T-helper 2 cell (primary cell): Measurements from ENCODE around the gene FADS3.
A peak's percentile ranks its signal among the peaks of the same experiment; 100 is the strongest.

Experiments
- DNase-seq, 5 experiments: peaks; one replicate each; pipeline versions ENCODE4 v3.0.0 to v3.0.0-alpha.2; 2012 to 2022

Gene FADS3

DNA sequence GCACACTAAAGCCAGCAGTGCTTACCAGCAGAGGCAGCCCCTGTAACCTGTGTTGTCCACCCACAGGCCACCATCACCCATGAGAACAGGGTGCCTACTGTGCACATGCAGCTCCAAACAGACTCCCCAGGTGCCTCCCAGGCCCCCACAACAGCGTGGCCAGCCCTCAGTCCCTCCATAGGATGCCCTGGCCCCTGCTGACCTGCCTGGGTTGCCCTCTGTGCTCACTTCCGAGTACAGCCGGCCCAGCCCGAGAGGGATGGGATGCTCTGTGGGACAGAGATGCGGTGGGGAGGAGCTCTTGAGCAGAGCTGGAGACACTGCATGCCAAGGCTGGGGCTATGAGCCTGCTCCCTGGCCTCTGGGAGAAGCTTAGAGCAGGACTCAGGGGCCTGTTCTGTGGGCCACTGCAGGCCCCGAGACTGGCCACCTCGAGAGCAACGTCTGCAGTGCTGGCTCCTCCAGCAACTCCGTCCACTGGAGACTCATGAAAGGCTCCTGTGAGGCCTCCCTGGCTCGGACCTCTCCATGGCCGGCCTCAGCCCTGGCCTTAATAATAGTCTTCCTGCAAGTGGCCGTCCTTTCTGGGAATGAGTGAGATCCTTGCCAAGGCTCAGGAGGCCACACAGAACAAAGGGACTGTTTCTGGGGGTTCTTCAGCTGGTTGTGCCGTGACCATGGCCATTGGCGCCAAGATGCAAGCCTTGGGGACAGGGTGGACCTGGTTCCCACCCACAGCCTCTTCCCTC lies 36.2 kb downstream of the FADS3 start:
- DNase-seq = no peak

GRCh38 chr11:61854206-61854895 lies 37.0 kb downstream of the FADS3 start:
- DNase-seq = no peak

DNA sequence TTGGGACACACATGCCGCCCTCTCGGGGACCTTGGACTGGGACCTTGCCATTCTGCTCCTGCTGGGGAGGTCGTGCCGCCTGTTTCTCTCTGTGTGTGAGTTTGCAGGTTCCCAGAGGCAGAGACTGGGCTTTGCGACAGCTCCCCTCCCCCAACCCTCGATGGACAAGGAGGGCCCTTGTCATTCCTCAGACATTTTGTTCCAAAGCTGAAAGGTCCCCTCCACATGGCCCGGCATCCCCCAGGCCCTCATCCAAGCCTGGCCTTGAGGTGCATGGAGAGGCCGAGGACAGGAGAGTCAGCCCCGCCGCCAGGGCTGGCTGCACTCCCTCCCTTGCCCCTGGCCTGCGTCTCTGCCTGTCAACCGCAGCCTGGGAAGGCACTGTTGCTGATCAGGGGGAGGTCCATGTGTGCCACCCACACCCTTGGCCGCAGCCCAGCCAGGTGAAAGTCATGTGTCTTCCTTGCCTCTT lies 37.6 kb downstream of the FADS3 start:
- no peak for DNase-seq

DNA sequence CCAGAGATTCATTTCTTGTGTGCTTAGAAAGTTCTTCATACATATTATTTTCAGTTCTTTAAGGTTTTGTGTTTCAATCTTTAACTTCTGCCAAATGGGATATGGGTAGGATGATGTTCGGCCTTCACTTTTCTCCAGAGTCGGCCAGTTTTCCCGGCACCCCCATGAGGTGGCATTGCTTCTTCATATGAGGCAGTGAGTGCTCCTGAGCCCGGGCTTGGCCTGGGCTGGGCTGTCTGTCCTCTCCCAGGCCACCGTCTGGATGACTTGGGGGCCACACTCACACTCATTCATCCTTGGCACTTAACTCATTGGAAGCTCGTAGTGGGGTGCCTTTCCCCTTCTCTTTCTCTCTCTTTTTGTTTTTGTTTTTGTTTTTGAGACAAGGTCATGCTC lies 39.4 kb downstream of the FADS3 start:
- DNase-seq = no peak

- DNase-seq = no peak
These were observed 40.0 kb downstream of the FADS3 start for GRCh38 chr11:61851113-61851899.

- DNase-seq = no peak
These were observed 40.7 kb downstream of the FADS3 start for GRCh38 chr11:61850687-61851086.

GRCh38 chr11:61848631-61849030 lies 42.7 kb downstream of the FADS3 start:
- no peak for DNase-seq

GRCh38 chr11:61847914-61848581 lies 43.3 kb downstream of the FADS3 start:
- no peak for DNase-seq

DNA sequence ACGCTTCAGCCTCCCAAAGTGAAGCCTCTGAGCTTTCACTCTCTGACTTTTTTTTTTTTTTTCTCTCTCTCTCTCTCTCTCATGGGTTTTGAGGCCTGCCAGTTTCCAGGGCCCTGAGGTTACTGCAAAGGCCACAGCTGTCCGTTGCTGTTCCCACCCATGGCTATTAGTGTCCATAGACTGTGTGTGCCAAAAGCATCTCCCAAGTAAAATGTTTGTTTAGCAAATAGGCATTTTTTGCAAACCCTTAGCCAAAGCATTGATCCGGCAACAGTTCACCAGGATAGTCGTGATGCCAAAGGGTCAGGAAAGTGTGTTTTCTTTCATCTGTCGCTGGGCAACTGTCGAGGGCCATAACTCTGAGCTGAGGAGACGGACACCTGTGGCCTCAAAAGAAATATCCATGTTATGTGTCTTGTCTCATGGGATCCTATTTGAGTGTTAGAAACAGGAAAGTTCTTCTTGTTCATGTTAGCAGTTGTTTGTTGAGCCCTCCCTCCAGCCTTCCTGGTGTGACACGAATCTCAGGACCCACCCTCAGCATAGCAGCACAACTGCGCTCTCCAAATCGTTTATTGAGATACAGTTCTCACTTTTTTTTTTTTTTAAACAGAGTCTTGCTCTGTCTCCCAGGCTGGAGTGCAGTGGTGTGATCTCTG lies 44.9 kb downstream of the FADS3 start:
- DNase-seq = no peak

- DNase-seq = no peak
These were observed 46.3 kb downstream of the FADS3 start for GRCh38 chr11:61844909-61845565.

- DNase-seq = no peak
These were observed 48.9 kb downstream of the FADS3 start for GRCh38 chr11:61842528-61842820.

GRCh38 chr11:61841636-61842527 lies 49.5 kb downstream of the FADS3 start:
- DNase-seq = no peak

DNA sequence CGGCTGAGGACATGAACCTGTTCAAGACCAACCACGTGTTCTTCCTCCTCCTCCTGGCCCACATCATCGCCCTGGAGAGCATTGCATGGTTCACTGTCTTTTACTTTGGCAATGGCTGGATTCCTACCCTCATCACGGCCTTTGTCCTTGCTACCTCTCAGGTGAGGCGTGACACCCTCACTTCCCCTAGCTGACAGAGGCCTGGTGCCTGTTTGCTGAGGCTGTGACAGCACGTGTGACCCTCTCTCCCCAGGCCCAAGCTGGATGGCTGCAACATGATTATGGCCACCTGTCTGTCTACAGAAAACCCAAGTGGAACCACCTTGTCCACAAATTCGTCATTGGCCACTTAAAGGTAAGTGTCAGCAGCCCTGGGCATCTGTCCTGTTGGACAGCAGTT lies 51.0 kb downstream of the FADS3 start:
- no peak for DNase-seq

- no peak for DNase-seq
These were observed 51.6 kb downstream of the FADS3 start for GRCh38 chr11:61839742-61840141.

- DNase-seq = no peak
These were observed 52.4 kb downstream of the FADS3 start for GRCh38 chr11:61838921-61839320.

GRCh38 chr11:61838501-61838900 lies 52.8 kb downstream of the FADS3 start:
- no peak for DNase-seq

- no peak for DNase-seq
These were observed 53.8 kb downstream of the FADS3 start for GRCh38 chr11:61837411-61838005.

DNA sequence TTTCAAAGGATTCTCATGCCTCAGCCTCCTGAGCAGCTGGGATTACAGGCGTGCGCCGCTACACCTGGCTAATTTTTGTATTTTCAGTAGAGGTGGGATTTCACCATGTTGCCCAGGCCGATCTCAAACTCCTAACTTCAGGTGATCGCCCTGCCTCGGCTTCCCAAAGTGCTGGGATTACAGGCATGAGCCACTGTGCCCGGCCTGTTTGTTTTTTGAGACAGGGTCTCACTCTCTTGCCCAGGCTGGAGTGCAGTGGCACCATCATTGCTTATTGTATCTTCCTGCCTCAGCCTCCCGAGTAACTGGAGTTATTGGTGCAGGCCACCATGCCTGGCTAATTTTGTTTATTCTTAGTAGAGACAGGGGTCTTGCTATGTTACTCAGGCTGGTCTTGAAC lies 55.2 kb downstream of the FADS3 start:
- no peak for DNase-seq

DNA sequence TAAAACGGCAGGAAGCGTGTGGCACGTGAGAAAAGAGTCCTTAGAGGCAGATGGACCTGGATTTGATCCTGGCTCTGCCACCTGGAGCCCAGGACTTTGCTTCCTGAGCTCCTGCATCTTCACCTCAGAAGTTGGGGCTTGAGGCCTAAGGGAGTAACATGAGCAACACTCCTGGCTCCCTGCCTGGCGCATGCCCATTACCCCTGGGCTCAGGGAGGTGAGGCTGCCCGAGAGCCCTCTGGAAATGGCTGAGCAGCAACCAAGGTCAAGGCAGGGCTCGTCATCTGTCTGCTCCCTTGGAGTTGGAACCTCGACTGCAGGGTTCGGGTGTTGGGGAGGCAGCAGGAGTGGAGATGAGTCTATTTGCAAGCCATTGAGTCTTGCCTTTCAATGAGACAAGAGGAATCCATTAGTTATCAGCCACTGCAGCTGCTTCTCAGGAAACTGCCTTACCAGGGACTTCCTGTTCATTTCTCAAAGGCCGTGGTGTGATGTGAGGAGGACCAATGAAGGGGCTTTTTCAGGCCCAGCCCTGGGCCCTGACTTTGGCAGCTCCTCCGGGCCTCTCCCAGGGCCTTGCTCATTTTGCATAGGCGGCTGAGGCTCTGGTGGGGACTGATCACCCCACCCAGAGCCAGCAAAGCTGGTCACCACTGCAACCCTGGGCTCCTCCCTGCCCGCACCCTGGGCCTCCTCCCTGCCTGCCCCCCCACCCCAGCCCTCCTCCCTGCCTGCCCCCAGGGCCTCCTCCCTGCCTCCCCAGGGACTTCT lies 56.9 kb downstream of the FADS3 start:
- DNase-seq = peak in 2 of 5 experiments; percentile 29 to 95

GRCh38 chr11:61833926-61834277 lies 57.4 kb downstream of the FADS3 start:
- no peak for DNase-seq
